GM12891 (cell line): ENCODE measurements around the gene TRIO.

Experiments
- DNase-seq: peaks from one replicate; pipeline ENCODE4 v3.0.0; 2011; ENCODE audit warnings: low spot score; ENCODE audit not compliant: insufficient read length
- FAIRE-seq: peaks from 2 replicates; lab custom pipeline; 2011; peaks lifted over from hg19 to GRCh38; lab: Jason Lieb, UNC
- PAX5 ChIP-seq: IDR thresholded peaks from 2 replicates; pipeline ENCODE4 v1.6.1; 2011; ENCODE audit warnings: low read length, moderate library complexity, mild to moderate bottlenecking; ENCODE audit not compliant: insufficient read depth, severe bottlenecking
- POLR2A ChIP-seq: IDR thresholded peaks from 2 replicates; pipeline ENCODE4 v1.6.1; 2011; ENCODE audit warnings: low read depth, low read length, control low read depth
- POLR2AphosphoS5 ChIP-seq: IDR thresholded peaks from 2 replicates; pipeline ENCODE4 v1.6.1; 2011; ENCODE audit warnings: low read depth, low read length, control low read depth
- POU2F2 ChIP-seq: IDR thresholded peaks from 2 replicates; pipeline ENCODE4 v1.6.1; 2011; ENCODE audit warnings: low read depth, mild to moderate bottlenecking, control low read depth, low read length, moderate library complexity
- SPI1 ChIP-seq: IDR thresholded peaks from 2 replicates; pipeline ENCODE4 v1.6.1; 2011; ENCODE audit warnings: low read depth, low read length, control low read depth
- TAF1 ChIP-seq: IDR thresholded peaks from 2 replicates; pipeline ENCODE4 v1.6.1; 2011; ENCODE audit warnings: low read depth, low read length, control low read depth

TRIO gene

DNA sequence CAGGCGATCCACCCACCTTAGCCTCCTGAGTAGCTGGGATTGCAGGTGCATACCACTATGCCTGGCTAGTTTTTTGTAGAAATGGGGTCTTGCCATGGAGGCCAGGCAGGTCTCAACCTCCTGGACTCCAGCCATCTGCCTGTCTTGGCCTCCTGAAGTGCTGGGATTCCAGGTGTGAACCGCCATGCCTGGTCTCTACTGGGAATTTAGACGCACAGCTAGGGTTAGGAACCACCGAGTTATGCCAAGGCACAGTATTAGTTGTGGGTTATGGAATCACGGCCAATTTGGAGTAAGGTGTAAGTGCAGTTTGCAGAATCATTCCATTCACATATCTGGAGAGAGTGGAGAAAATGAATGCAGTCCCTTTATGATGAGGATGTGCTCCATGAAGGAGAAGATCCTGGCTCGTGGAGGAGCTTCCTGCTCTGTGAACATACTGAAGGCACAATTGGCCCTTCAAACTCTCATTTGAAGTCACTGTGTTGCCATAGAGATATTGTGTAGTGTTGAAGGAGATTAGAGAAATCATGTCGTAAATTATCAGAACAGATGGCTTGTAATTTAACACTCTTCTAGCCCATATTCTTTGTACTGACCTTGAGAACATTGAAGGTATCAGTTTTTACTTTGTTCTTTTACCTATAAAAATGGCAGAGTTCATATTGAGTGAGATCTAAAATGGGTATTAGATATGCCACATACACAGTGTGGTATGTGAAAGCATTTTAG, 18.8 kb downstream of the TRIO start:
- TF ChIP-seq POLR2AphosphoS5 (no peak), SPI1 (no peak), TAF1 (no peak), PAX5 (no peak), POU2F2 (no peak), POLR2A (no peak)
- FAIRE-seq (no peak), DNase-seq (no peak)

GRCh38 chr5:14164164-14165163, 21.3 kb downstream of the TRIO start:
- FAIRE-seq (no peak), DNase-seq (no peak)
- TF ChIP-seq POU2F2 (no peak), POLR2AphosphoS5 (no peak), PAX5 (no peak), TAF1 (no peak), POLR2A (no peak), SPI1 (no peak)

GRCh38 chr5:14165375-14166106, 22.4 kb downstream of the TRIO start:
- no peak for FAIRE-seq
- DNase-seq = no peak
- TF ChIP-seq POU2F2 (no peak), TAF1 (no peak), PAX5 (no peak), SPI1 (no peak), POLR2A (no peak), POLR2AphosphoS5 (no peak)

- TF ChIP-seq PAX5 (no peak), POU2F2 (no peak), POLR2A (no peak), TAF1 (no peak), SPI1 (no peak), POLR2AphosphoS5 (no peak)
- no peak for DNase-seq
- FAIRE-seq = no peak
Measured at GRCh38 chr5:14166437-14166836, 23.3 kb downstream of the TRIO start.

DNA sequence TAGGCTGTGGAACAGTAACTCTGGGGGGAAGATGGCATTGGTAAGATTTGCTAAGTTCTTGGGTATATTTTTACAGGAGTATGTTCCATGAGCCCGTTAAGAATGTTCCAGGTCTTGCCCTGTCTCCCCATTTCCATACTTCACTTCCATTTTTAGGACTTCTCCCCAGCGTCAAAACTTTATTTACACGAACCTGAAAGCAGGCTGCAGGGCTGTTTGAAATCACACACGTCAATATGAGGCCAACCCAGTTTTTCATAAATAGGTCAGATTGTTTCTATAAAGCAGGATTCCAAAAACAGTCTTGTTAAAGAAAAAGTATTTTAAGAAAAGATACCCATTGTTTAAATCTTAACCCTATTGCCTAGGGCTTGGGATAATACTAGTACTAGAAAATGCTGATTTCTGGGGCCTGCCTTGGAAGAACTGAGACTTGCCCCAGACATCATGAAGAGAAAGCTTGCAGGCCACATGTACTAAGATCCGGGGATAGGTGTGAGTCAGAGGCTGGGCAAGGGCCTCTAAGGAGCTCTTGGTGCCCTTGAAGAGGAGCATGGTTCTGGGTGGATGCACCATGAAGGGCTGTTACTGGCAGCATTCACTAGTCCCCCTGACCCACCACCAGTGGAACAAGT, 24.2 kb downstream of the TRIO start:
- TF ChIP-seq SPI1 (no peak), TAF1 (no peak), PAX5 (no peak), POLR2AphosphoS5 (no peak), POU2F2 (no peak), POLR2A (no peak)
- no peak for DNase-seq
- no peak for FAIRE-seq

DNA sequence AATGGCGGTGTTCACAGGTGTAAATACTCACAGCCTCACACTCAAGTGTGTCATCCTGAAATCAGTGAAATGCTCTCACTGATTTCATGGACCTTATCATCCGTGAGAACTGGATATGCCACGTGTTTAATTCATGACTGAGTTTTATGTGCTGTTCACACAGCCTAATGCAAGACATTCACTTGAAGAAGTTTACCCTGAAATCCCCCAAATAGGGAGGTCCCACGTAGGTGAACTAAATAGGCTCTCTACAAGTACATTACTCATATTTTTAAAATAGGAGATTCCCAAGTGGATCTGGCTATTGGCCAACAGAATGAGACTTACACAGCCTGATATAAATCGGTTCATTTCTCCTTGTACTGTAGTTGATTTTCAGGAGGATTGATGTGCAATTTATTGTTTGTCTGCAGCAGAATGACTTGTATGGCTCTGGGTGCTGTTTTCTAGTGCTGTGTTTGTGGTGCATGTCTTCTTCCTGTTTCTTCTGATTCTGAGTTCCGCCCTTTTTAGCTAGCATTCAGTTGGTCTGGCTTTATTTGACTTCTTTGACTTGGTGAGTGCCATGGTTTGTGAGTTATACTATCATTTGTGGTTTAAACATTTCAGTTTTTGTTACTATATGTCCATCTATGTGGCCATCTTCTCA, 25.1 kb downstream of the TRIO start:
- FAIRE-seq = peak; percentile 55
- DNase-seq = no peak
- no peak for TF ChIP-seq TAF1
- peak; percentile 65 for TF ChIP-seq POLR2AphosphoS5
- no peak for TF ChIP-seq POLR2A
- no peak for TF ChIP-seq POU2F2
- no peak for TF ChIP-seq PAX5
- TF ChIP-seq SPI1 = peak; percentile 69

GRCh38 chr5:14168793-14169262, 25.7 kb downstream of the TRIO start:
- TF ChIP-seq POLR2A (no peak), SPI1 (no peak), TAF1 (no peak), POU2F2 (no peak), POLR2AphosphoS5 (no peak), PAX5 (no peak)
- no peak for DNase-seq
- no peak for FAIRE-seq

- TF ChIP-seq PAX5 = no peak
- TF ChIP-seq POU2F2 = no peak
- TF ChIP-seq POLR2AphosphoS5 = no peak
- TF ChIP-seq POLR2A = no peak
- no peak for TF ChIP-seq SPI1
- TF ChIP-seq TAF1 = no peak
- DNase-seq = no peak
- FAIRE-seq = no peak
Measured at GRCh38 chr5:14171046-14171445, 27.9 kb downstream of the TRIO start.
